ENCODE data around the gene MRPL10. TPM values are rescaled to one million over a fixed set of nuclear protein-coding genes. Genes with fewer than 3 reads are reported as not detected.

MRPL10 gene
- total and polyA plus RNA-seq, 12 donors = 44.2 to 72.3 (median 61.9) TPM

DNA sequence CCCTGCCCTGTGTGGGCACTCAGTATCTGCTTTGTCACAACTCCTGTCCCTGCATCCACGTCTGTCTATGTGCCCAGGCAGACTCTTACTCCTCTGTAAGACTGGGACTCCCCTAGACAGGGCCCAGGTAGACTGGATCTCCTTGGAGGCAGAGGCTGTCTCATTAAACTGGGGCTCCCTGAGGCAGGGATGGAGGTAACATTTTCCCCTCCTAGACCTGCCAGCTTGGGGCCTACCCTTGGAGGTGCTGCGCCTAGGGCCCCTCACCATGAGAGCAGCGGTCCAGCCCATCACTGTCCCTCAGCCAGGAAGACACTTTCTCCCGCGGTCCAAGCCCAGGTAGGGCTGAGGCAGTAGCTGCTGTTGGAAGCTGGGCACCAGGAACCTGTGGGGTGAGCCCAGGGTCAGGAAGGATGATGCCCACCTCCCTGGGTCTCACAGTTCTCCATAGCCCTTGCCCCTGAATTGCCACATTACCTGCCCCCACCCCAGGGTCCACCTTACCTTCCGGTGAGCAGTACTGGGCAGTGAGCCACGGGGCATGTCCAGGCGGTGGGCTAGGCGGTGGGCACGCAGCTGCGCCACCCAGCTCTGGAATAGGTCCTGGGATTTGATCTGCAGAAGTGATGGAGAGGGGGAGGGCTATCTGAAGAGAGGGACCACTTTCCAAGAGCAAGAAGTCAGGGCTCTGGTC, 13.2 kb downstream of the MRPL10 start:
- Histone ChIP-seq H3K4me1 (peaks cover 5 to 24% (median 20%) of the 10 kb centered on the region in 9 donors), H3K36me3 (peaks cover 0 to 71% (median 26%) of the 10 kb centered on the region in 9 donors), H3K4me3 (no peak overlapping the region), H3K27me3 (no peaks in the 10 kb centered on the region), H3K27ac (no peak overlapping the region), H3K9me3 (no peaks in the 10 kb centered on the region)
- no peak for DNase-seq
- intact Hi-C loops (cut with DNase I) = no loop called here
- no peak for ATAC-seq
- TF ChIP-seq, protein P1, sequence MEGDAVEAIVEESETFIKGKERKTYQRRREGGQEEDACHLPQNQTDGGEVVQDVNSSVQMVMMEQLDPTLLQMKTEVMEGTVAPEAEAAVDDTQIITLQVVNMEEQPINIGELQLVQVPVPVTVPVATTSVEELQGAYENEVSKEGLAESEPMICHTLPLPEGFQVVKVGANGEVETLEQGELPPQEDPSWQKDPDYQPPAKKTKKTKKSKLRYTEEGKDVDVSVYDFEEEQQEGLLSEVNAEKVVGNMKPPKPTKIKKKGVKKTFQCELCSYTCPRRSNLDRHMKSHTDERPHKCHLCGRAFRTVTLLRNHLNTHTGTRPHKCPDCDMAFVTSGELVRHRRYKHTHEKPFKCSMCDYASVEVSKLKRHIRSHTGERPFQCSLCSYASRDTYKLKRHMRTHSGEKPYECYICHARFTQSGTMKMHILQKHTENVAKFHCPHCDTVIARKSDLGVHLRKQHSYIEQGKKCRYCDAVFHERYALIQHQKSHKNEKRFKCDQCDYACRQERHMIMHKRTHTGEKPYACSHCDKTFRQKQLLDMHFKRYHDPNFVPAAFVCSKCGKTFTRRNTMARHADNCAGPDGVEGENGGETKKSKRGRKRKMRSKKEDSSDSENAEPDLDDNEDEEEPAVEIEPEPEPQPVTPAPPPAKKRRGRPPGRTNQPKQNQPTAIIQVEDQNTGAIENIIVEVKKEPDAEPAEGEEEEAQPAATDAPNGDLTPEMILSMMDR (IDR thresholded peaks at IDR 0.05) = no peak
- WGBS, 2 donors = 93 to 95% methylated on average over 11 of the region's 11 CpGs

DNA sequence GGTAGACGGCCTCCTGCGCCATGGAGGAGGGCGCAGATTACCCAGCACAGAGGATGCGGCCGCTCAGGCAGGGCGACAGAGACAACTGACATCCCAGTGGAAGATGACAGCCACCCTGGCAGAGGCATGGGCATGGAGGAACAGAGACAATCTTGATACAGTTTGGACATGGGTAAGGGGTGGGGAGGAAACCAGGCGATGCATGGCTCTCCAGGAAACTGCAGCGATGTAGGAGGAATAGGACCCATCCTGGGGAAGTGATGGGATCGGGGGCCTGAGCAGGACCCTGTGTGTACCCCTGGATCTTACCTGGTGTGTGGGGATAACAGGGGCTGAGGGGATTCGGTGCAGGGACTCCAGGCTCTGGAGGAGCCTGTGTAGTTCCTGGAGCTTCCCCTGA, 14.4 kb downstream of the MRPL10 start:
- no peak overlapping the region for H3K4me3 ChIP-seq
- no peak for ATAC-seq
- H3K9me3 ChIP-seq = no peaks in the 10 kb centered on the region
- H3K36me3 ChIP-seq = peaks cover 0 to 79% (median 26%) of the 10 kb centered on the region in 9 donors
- intact Hi-C loops (cut with DNase I) = no loop called here
- H3K27ac ChIP-seq = no peak overlapping the region
- 96 to 98% methylated on average over 10 of the region's 10 CpGs for WGBS, 2 donors
- no peaks in the 10 kb centered on the region for H3K27me3 ChIP-seq
- DNase-seq = no peak
- TF ChIP-seq, protein P1 (IDR thresholded peaks at IDR 0.05) = no peak
- H3K4me1 ChIP-seq = peaks cover 5 to 17% (median 15%) of the 10 kb centered on the region in 9 donors

DNA sequence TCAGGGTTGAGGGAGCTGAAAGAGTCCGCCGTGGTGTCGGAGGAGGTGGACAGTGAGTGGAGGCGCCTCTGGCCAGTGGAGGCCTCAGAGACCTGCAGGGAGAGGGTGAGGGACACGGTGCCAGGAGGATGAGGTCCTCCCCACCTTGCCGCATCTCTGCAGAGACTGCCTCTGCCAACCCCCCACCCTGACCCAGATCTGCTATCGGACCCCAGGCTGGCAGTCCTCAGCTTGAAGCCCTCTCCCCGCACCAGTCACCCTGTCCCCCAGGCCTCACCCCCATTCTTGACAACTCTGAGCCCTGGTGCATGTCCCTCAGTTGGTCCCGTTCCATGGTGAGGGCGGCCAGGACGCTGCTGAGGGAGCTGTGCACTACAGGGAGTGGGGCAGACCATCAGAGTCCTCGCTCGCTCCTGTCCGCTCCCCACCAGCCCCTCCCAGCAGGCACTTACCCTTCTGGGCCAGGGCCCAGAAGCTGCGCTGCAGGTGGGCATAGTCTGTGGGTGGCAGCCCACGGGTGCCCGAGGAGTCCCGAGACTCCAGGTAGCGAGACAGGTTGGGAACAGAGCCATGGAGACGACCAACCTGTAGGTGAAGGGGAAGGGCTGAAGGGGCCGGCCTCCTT, 15.1 kb downstream of the MRPL10 start:
- DNase-seq (no peak), ATAC-seq (no peak)
- H3K9me3 ChIP-seq = no peaks in the 10 kb centered on the region
- H3K27ac ChIP-seq = no peak overlapping the region
- no peak overlapping the region for H3K4me3 ChIP-seq
- peaks cover 5 to 12% (median 10%) of the 10 kb centered on the region in 9 donors for H3K4me1 ChIP-seq
- intact Hi-C loops (cut with DNase I) = no loop called here
- TF ChIP-seq, protein P1 (IDR thresholded peaks at IDR 0.05) = no peak
- 96 to 97% methylated on average over 21 of the region's 21 CpGs for WGBS, 2 donors
- peaks cover 0 to 86% (median 26%) of the 10 kb centered on the region in 9 donors for H3K36me3 ChIP-seq
- H3K27me3 ChIP-seq = no peaks in the 10 kb centered on the region

DNA sequence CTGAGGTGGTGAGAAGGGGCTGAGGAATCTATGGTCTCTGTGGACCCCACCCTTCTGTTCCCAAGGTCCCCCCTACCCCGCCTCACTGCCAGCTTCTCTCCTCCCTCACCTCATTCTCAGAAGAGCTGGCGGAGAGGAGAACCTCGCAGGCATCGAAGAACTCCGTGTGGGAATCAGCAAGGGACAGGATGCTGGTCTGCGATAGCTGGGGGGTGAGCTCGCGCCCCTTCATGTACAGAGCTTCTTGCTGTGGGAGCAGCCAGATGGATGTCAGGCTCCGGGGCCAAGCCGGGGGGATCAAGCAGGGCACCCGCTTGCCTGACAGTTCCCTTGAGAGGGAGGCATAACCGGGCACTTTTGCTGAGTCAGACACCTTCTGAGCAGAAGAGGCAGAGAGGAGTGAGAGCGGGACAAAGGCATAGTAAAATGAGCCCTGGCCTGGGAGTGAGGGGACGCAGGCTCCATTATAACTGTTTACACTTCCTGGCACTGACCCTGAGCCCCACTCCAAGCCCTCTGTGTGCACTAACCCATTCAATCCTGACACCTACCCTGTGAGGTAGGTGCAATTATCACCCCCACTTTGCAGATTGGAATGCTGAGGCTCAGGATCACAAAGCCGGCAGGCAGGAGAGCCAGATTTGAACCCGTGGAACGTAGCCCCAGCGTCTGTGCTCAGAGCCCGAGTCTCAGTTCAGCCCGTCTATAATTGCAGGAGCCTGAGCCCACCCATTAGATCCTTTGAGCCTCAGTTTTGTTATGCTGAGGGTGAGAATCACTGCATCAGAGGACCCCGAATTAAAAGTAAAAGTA, 16.0 kb downstream of the MRPL10 start:
- 94 to 95% methylated on average over 21 of the region's 21 CpGs for WGBS, 2 donors
- ATAC-seq = no peak

More for the DNA sequence above, 16.0 kb downstream of the MRPL10 start:
- peaks cover 0 to 94% (median 26%) of the 10 kb centered on the region in 9 donors for H3K36me3 ChIP-seq
- no peaks in the 10 kb centered on the region for H3K27me3 ChIP-seq
- peaks cover 0 to 9% (median under 1%) of the 10 kb centered on the region in 9 donors for H3K4me1 ChIP-seq
- TF ChIP-seq, protein P1 (IDR thresholded peaks at IDR 0.05) = no peak
- H3K4me3 ChIP-seq = no peak overlapping the region
- no peaks in the 10 kb centered on the region for H3K9me3 ChIP-seq
- DNase-seq = no peak
- H3K27ac ChIP-seq = no peak overlapping the region
- intact Hi-C loops (cut with DNase I) = no loop called here
